LNCAP (cell line): ENCODE measurements around the gene TLE5.

Experiments used
- CTCF ChIP-seq: fragments of 450-650 bp; IDR thresholded peaks from 2 replicates; pipeline ENCODE4 v1.5.1; 2017; ENCODE audit warnings: mild to moderate bottlenecking

Gene TLE5

GRCh38 chr19:3073931-3074595, 11.8 kb upstream of the TLE5 start:
- TF ChIP-seq CTCF, result no peak

- TF ChIP-seq CTCF, result no peak
Observed at GRCh38 chr19:3073159-3073563, 10.9 kb upstream of the TLE5 start.

- TF ChIP-seq CTCF, result no peak
Observed at GRCh38 chr19:3071768-3072167, 9.5 kb upstream of the TLE5 start.

- no peak for TF ChIP-seq CTCF
Observed at GRCh38 chr19:3068071-3068470, 5.8 kb upstream of the TLE5 start.

GRCh38 chr19:3067563-3067962, 5.3 kb upstream of the TLE5 start:
- TF ChIP-seq CTCF, result no peak

GRCh38 chr19:3066482-3067049, 4.3 kb upstream of the TLE5 start:
- TF ChIP-seq CTCF, result no peak

GRCh38 chr19:3065675-3066357, 3.5 kb upstream of the TLE5 start:
- no peak for TF ChIP-seq CTCF
